HG03521 (cell line): Measurements from ENCODE around the gene CEMP1.

Experiments used
- ATAC-seq: cut with Tn5 transposase; IDR thresholded peaks from one replicate; pipeline ENCODE4 v1.9.1; 2021; ENCODE audit warnings: mild to moderate bottlenecking, moderate library complexity; ENCODE audit not compliant: unreplicated experiment

CEMP1 gene

GRCh38 chr16:2487903-2488531, 43.2 kb downstream of the CEMP1 start:
- ATAC-seq, result no peak

- no peak for ATAC-seq
These were observed 43.7 kb downstream of the CEMP1 start for GRCh38 chr16:2487517-2487842.

- ATAC-seq, result no peak
These were observed 44.3 kb downstream of the CEMP1 start for GRCh38 chr16:2486645-2487516.

GRCh38 chr16:2485811-2486507, 45.2 kb downstream of the CEMP1 start:
- ATAC-seq, result no peak

- no peak for ATAC-seq
These were observed 46.2 kb downstream of the CEMP1 start for GRCh38 chr16:2484898-2485508.

GRCh38 chr16:2483939-2484897, 47.0 kb downstream of the CEMP1 start:
- no peak for ATAC-seq

- no peak for ATAC-seq
These were observed 48.3 kb downstream of the CEMP1 start for GRCh38 chr16:2482708-2483534.

- no peak for ATAC-seq
These were observed 49.0 kb downstream of the CEMP1 start for GRCh38 chr16:2482249-2482648.

GRCh38 chr16:2481676-2482075, 49.5 kb downstream of the CEMP1 start:
- no peak for ATAC-seq

GRCh38 chr16:2480948-2481347, 50.3 kb downstream of the CEMP1 start:
- no peak for ATAC-seq
